ENCODE measurements around the gene RASGRP2. TPM values are rescaled to one million over a fixed set of nuclear protein-coding genes. Genes with fewer than 3 reads are reported as not detected.

Gene RASGRP2
- total RNA-seq, 1 experiment from 2014 or later, result 2.1 TPM

Other genes starting within 250 kb of the RASGRP2 start
- 4.7 TPM in 1 of 2 replicates, not detected in the other for gene SLC22A11, start 188.2 kb downstream of the RASGRP2 start, total RNA-seq (2014; rRNA removed; shearing (Covaris generic))
- gene SLC22A12, start 152.9 kb downstream of the RASGRP2 start, total RNA-seq (2014; rRNA removed; shearing (Covaris generic)), result not detected in 2 replicates
- gene NRXN2, start 20.9 kb downstream of the RASGRP2 start, total RNA-seq (2014; rRNA removed; shearing (Covaris generic)), result 0.05 and 0.14 TPM in 2 replicates
- 0.12 TPM in 1 of 2 replicates, not detected in the other for gene PYGM, start 15.8 kb upstream of the RASGRP2 start, total RNA-seq (2014; rRNA removed; shearing (Covaris generic))
- 61.8 and 149 TPM in 2 replicates for gene SF1, start 34.4 kb upstream of the RASGRP2 start, total RNA-seq (2014; rRNA removed; shearing (Covaris generic))
- gene MAP4K2, start 59.1 kb upstream of the RASGRP2 start, total RNA-seq (2014; rRNA removed; shearing (Covaris generic)), result 30.8 and 40.5 TPM in 2 replicates
- gene MEN1, start 66.4 kb upstream of the RASGRP2 start, total RNA-seq (2014; rRNA removed; shearing (Covaris generic)), result 14.3 and 15.0 TPM in 2 replicates
- 3.7 and 4.1 TPM in 2 replicates for gene CDC42BPG, start 100.5 kb upstream of the RASGRP2 start, total RNA-seq (2014; rRNA removed; shearing (Covaris generic))
- gene EHD1, start 134.5 kb upstream of the RASGRP2 start, total RNA-seq (2014; rRNA removed; shearing (Covaris generic)), result 81.4 and 117 TPM in 2 replicates
- gene ATG2A, start 173.1 kb upstream of the RASGRP2 start, total RNA-seq (2014; rRNA removed; shearing (Covaris generic)), result 10.7 and 15.1 TPM in 2 replicates
- gene PPP2R5B, start 180.5 kb upstream of the RASGRP2 start, total RNA-seq (2014; rRNA removed; shearing (Covaris generic)), result 18.4 and 19.6 TPM in 2 replicates
- gene GPHA2, start 191.8 kb upstream of the RASGRP2 start, total RNA-seq (2014; rRNA removed; shearing (Covaris generic)), result not detected in 2 replicates
- gene MAJIN, start 228.0 kb upstream of the RASGRP2 start, total RNA-seq (2014; rRNA removed; shearing (Covaris generic)), result not detected in 2 replicates

Data from A172 (cell line).